Ovary (tissue), 3 donors: Measurements from ENCODE around the gene STX2.

Experiments used
- CTCF ChIP-seq, 3 donors: fragments of 450-650 bp in 2 of 3; fragments of 200-600 bp in 1 of 3; IDR thresholded peaks; one replicate each; pipeline versions ENCODE4 v1.5.1 to v1.8.0; 2016 to 2022; ENCODE audit warnings: antibody characterized with exemption in 3 of 3, mild to moderate bottlenecking in 1 of 3
- EP300 ChIP-seq: sonication (generic); formaldehyde crosslinking; IDR thresholded peaks from one replicate; pipeline ENCODE4 v1.6.1; 2017; ENCODE audit warnings: antibody characterized with exemption
- POLR2A ChIP-seq: fragments of 450-650 bp; IDR thresholded peaks from one replicate; pipeline ENCODE4 v1.6.1; 2017; ENCODE audit warnings: antibody characterized with exemption, mild to moderate bottlenecking, moderate library complexity
- donor health status: DM: no; HTN: no; CAD: no.

- TF ChIP-seq EP300 (no peak), CTCF (IDR thresholded peaks at IDR 0.05) (no peak), POLR2A (no peak)
Measured at GRCh38 chr12:130742716-130743115, 96.3 kb downstream of the STX2 start.
